ENCODE measurements around the gene OSBPL1A.

DNA sequence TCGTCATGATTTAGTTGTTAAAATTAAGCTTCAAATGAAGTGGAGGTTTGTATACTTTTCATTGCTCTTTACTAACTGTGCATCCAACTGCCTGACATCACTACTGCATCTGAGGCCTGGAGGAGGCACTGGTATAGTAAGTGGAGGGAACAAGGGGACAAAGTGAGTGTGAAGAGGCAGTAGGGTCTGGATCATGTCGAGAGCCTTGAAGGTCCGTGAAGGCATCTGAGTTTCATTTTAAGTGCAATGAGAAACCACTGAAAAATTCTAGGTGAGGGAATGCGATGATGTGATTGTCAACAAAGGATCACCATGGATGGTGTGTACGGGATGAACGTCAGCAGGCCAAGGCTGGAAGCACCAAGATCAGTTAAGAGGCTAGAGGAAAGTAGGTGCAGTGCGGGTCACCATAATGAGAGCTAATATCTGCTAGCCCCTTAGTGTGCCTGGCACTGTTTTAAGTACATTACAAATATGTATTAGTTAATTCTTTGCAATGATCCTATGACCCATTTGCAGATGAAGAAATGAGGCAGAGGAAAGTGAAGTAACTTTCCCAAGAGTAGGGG lies 162.7 kb downstream of the OSBPL1A start:
- TF ChIP-seq POLR2A (IDR thresholded peaks at IDR 0.05) = no peak
- TF ChIP-seq, protein P1, sequence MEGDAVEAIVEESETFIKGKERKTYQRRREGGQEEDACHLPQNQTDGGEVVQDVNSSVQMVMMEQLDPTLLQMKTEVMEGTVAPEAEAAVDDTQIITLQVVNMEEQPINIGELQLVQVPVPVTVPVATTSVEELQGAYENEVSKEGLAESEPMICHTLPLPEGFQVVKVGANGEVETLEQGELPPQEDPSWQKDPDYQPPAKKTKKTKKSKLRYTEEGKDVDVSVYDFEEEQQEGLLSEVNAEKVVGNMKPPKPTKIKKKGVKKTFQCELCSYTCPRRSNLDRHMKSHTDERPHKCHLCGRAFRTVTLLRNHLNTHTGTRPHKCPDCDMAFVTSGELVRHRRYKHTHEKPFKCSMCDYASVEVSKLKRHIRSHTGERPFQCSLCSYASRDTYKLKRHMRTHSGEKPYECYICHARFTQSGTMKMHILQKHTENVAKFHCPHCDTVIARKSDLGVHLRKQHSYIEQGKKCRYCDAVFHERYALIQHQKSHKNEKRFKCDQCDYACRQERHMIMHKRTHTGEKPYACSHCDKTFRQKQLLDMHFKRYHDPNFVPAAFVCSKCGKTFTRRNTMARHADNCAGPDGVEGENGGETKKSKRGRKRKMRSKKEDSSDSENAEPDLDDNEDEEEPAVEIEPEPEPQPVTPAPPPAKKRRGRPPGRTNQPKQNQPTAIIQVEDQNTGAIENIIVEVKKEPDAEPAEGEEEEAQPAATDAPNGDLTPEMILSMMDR (IDR thresholded peaks at IDR 0.05) = no peak
- TF ChIP-seq EP300 (IDR thresholded peaks at IDR 0.05) = no peak
